Keratinocyte (primary cell): ENCODE measurements around the gene FRMPD1.

ENCODE experiments used
- CTCF ChIP-seq, 3 experiments: IDR thresholded peaks in 1 of 3; conservative IDR thresholded peaks in 1 of 3; optimal IDR thresholded peaks in 1 of 3; 2 replicates in 2 of 3; 3 replicates in 1 of 3; pipeline versions ENCODE3 to v1.5.1; 2011; ENCODE audit warnings: low read length in 3 of 3, mild to moderate bottlenecking in 3 of 3, moderate library complexity in 2 of 3, control low read depth in 1 of 3, inconsistent platforms in 1 of 3; ENCODE audit not compliant: insufficient read depth in 2 of 3; ENCODE audit errors: extremely low read depth in 1 of 3
- EZH2 ChIP-seq: IDR thresholded peaks from one replicate; pipeline ENCODE4 v1.6.1; 2012; ENCODE audit warnings: inconsistent platforms, mild to moderate bottlenecking, low read length, moderate library complexity

- TF ChIP-seq CTCF (optimal IDR thresholded peaks at IDR 0.05 in 1 of 3, IDR thresholded peaks at IDR 0.05 in 1 of 3, conservative IDR thresholded peaks at IDR 0.05 in 1 of 3; ENCODE audit: extremely low read depth in 1 of 3, insufficient read depth in 2 of 3, low read length in 3 of 3) (no peak), EZH2 (no peak)
Observed at GRCh38 chr9:37730839-37731238, 80.1 kb downstream of the FRMPD1 start.
